Neutrophil (primary cell): ENCODE results near the gene HPCAL1.

Experiments
- H3K27ac ChIP-seq: fragments of 200-600 bp; sonication (generic); 2 replicates; pipeline ENCODE4 v1.5.1; 2016; ENCODE audit warnings: mild to moderate bottlenecking, moderate library complexity
- H3K27me3 ChIP-seq: fragments of 200-600 bp; sonication (generic); 2 replicates; pipeline ENCODE4 v1.6.0; 2016; ENCODE audit warnings: mild to moderate bottlenecking
- H3K36me3 ChIP-seq: fragments of 200-600 bp; sonication (generic); 2 replicates; pipeline ENCODE4 v1.5.1; 2017
- H3K4me1 ChIP-seq, 2 experiments: fragments of 200-600 bp in 1 of 2; sonication (generic) in 1 of 2; 1 replicate in 1 of 2; 2 replicates in 1 of 2; pipeline versions ENCODE4 v1.5.1 to v1.6.1; 2013 to 2016; ENCODE audit warnings: low read depth in 1 of 2, low read length in 1 of 2, mild to moderate bottlenecking in 1 of 2, moderate library complexity in 1 of 2; ENCODE audit not compliant: control insufficient read depth in 1 of 2, insufficient read depth in 1 of 2
- H3K4me3 ChIP-seq, 2 experiments: fragments of 200-600 bp in 1 of 2; sonication (generic) in 1 of 2; 1 replicate in 1 of 2; 2 replicates in 1 of 2; pipeline ENCODE4 v1.5.1; 2013 to 2016; ENCODE audit warnings: low read depth in 1 of 2, low read length in 1 of 2, mild to moderate bottlenecking in 1 of 2, moderate library complexity in 1 of 2
- H3K9me3 ChIP-seq: fragments of 200-600 bp; sonication (generic); 2 replicates; pipeline ENCODE4 v1.5.1; 2016
- TF ChIP-seq, protein P1 (sequence below): fragments of 200-600 bp; sonication (generic); IDR thresholded peaks from 2 replicates; pipeline ENCODE4 v1.5.1; 2016; ENCODE audit warnings: antibody characterized with exemption

Gene HPCAL1

DNA sequence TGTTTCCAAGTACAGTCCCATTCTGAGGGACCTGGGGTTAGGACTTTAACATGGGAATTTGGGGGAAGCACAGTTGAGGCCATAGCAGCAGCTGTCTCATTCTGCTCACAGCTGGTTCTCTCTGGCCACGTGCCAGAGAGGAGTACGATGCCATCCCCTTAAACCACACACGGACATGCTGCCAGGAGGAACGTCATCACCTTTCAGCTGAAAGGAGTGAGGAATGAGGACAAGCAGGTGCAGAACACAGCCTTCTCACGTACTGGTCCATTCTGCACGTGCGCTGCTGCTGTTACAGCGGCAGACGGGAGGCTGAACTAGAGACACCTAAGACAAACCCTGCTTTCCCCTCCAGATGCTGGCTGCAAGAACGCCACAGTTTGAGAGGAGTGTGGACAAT, 111.9 kb downstream of the HPCAL1 start:
- H3K9me3 ChIP-seq = no peaks in the 10 kb centered on the region
- H3K4me1 ChIP-seq = peaks cover 28% of the 10 kb centered on the region in 2 experiments
- H3K4me3 ChIP-seq = no peak overlapping the region
- H3K36me3 ChIP-seq = peaks cover 3% of the 10 kb centered on the region
- H3K27me3 ChIP-seq = no peaks in the 10 kb centered on the region
- TF ChIP-seq, protein P1, sequence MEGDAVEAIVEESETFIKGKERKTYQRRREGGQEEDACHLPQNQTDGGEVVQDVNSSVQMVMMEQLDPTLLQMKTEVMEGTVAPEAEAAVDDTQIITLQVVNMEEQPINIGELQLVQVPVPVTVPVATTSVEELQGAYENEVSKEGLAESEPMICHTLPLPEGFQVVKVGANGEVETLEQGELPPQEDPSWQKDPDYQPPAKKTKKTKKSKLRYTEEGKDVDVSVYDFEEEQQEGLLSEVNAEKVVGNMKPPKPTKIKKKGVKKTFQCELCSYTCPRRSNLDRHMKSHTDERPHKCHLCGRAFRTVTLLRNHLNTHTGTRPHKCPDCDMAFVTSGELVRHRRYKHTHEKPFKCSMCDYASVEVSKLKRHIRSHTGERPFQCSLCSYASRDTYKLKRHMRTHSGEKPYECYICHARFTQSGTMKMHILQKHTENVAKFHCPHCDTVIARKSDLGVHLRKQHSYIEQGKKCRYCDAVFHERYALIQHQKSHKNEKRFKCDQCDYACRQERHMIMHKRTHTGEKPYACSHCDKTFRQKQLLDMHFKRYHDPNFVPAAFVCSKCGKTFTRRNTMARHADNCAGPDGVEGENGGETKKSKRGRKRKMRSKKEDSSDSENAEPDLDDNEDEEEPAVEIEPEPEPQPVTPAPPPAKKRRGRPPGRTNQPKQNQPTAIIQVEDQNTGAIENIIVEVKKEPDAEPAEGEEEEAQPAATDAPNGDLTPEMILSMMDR = no peak
- no peak overlapping the region for H3K27ac ChIP-seq

DNA sequence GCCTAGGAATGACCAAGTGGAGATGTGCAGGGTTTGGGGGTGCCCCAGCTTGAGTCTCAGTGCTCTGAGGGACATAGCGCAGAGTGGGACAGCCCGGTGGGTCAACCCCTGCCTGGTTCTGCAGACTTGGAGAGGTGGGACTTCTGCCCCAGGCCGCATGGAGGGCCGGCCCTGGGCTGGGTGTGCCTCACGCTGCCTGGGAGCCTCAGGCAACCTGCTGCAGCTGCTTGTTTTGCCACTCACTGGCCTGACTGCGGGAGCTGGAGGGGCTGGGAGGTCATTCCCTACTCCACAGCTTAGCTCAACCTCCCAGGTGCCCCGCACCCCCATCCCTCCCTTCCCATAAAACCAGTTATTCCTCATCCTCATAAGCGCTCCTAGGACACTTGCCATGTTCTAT, 112.3 kb downstream of the HPCAL1 start:
- TF ChIP-seq, protein P1 = no peak

DNA sequence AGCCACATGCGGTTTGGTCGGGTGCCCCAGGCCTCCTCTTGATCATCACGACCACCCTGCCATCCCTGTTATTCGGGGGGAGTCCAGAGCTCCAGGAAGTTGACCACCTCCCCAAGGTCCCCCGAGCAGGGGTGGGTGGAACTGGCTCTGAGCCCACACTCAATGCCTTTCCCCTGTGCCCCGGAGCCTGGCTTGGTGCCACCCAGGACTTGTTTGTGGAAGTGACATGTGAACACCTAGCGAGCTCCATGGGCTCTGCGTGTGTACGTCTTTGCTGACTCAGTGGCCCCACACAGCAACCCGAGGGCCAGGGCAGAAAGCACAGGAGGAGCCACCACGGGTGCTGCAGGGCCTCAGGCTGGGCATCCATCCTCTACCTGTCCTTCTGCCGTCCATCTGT, 112.9 kb downstream of the HPCAL1 start:
- Histone ChIP-seq H3K9me3 (no peaks in the 10 kb centered on the region), H3K27ac (no peak overlapping the region), H3K27me3 (no peaks in the 10 kb centered on the region), H3K36me3 (peaks cover 14% of the 10 kb centered on the region), H3K4me1 (peaks cover 17 to 18% of the 10 kb centered on the region in 2 experiments), H3K4me3 (no peak overlapping the region)
- TF ChIP-seq, protein P1 = no peak

More for the DNA sequence above, 112.3 kb downstream of the HPCAL1 start:
- Histone ChIP-seq H3K36me3 (peaks cover 8% of the 10 kb centered on the region), H3K9me3 (no peaks in the 10 kb centered on the region), H3K27ac (no peak overlapping the region), H3K27me3 (no peaks in the 10 kb centered on the region), H3K4me3 (no peak overlapping the region), H3K4me1 (peaks cover 23% of the 10 kb centered on the region in 2 experiments)

DNA sequence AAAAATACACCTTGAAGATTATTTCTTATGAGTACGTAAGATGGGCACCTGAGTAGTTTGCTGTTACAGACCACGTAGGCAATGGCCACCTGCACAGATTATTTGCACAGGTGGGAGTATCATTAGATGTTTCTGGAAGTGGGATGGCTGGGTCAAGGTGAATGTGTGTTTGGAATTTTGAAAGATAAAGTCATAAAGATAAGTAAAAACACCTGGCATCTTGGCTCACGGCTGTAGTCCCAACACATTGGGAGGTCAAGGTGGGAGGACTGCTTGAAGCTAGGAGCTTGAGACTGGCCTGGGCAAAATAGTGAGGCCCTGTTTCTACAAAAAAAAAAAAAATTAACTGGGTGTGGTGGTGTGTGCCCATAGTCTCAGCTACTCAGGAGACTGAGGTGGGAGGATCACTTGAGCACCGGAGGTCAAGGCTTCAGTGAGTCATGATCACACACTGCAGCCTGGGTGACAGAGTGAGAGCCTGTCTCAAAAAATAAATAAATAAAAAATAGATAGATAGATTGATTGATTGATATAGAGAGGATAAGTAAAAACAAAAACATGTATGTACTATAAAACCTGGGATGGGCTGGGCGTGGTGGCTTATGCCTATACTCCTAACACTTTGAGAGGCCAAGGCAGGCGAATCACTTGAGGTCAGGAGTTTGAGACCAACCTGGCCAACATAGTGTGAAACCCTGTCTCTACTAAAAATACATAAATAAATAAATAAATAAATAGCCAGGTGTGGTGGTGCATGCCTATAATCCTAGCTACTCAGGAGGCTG, 115.0 kb downstream of the HPCAL1 start:
- TF ChIP-seq, protein P1 = no peak

DNA sequence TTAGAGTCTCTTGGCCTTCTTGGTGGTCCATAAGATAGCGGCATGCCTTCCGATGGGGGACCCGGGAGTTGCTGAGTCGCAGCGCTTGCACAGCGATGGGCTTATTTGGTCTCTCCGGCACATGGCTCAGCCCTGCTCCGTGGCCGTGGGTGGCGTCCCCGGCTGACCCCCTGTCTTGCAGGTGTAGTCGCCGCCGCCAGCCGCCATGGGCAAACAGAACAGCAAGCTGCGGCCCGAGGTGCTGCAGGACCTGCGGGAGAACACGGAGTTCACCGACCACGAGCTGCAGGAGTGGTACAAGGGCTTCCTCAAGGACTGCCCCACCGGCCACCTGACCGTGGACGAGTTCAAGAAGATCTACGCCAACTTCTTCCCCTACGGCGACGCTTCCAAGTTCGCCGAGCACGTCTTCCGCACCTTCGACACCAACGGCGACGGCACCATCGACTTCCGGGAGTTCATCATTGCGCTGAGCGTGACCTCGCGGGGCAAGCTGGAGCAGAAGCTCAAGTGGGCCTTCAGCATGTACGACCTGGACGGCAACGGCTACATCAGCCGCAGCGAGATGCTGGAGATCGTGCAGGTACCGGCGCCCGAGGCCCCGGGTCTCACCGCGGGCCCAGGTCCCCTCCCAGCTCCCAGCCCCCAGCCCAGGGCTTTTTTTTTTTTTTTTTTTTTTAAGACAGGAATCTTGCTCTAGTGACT, 117.0 kb downstream of the HPCAL1 start:
- TF ChIP-seq, protein P1 = no peak
- no peaks in the 10 kb centered on the region for H3K4me1 ChIP-seq
- H3K27ac ChIP-seq = no peak overlapping the region
- H3K27me3 ChIP-seq = no peaks in the 10 kb centered on the region
- no peak overlapping the region for H3K4me3 ChIP-seq
- H3K36me3 ChIP-seq = peaks cover 52% of the 10 kb centered on the region
- H3K9me3 ChIP-seq = no peaks in the 10 kb centered on the region

More for the DNA sequence above, 115.0 kb downstream of the HPCAL1 start:
- no peaks in the 10 kb centered on the region for H3K4me1 ChIP-seq
- no peaks in the 10 kb centered on the region for H3K27me3 ChIP-seq
- no peak overlapping the region for H3K4me3 ChIP-seq
- H3K36me3 ChIP-seq = peaks cover 35% of the 10 kb centered on the region
- H3K27ac ChIP-seq = no peak overlapping the region
- no peaks in the 10 kb centered on the region for H3K9me3 ChIP-seq
